ENCODE results near the gene TMEM131. TPM values are rescaled to one million over a fixed set of nuclear protein-coding genes. Genes with fewer than 3 reads are reported as not detected.

TMEM131 gene
- total and polyA plus RNA-seq, 2 experiments from 2014 or later, result 9.2 to 22.7 TPM

DNA sequence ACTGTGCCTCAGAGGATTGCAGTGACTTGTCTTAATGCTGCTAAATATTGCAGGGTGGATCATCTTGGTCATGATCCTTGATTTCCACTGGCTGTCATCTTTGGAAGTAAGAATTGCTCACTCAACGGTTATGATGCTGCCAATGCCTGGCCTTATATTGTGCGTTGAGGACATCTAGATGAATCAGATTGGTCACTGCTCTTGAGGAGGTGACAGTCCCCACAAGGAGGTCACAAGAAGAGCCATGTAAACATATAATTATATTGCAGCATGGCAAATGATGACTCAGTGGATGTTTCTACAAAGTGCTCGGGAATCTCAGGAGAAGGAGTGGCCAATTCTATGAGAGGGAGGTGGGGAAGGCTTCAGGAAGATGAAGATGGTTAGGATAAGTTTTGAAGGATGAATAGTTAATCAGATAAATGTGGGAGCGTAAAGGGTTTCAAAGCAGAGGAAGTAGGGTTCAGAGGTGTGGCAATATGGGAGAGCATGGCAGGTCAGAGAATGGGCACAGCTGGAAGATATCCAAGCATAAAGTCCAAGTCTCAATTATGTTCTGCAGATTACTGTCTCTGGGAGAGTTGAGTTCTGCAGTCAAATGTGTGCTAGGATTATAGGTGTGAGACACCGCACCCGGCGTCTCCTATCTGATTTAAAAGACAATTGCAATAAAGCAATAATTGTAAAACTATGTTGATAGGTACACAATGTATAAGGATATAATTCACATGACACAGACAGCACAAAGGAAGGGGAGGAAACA lies 21.3 kb upstream of the TMEM131 start:
- Mint-ChIP-seq H3K4me3 (no peak overlapping the region), H3K36me3 (ENCODE audit: low read depth) (no peaks in the 10 kb centered on the region; the same call in 2 of the 3 replicates), H3K9me3 (peaks cover under 1% of the 10 kb centered on the region; the same call in 2 of the 3 replicates), H3K27me3 (ENCODE audit: insufficient read depth, low read depth, poor library complexity) (no peaks in the 10 kb centered on the region), H3K4me1 (no peaks in the 10 kb centered on the region), H3K27ac (no peak overlapping the region)
- Histone ChIP-seq H3K4me3 (no peak overlapping the region), H3K79me2 (replicated peaks; ENCODE audit: insufficient read depth) (no peaks in the 10 kb centered on the region), H4K20me1 (replicated peaks; ENCODE audit: insufficient read depth) (no peaks in the 10 kb centered on the region), H3K27ac (ENCODE audit: low read depth) (no peak overlapping the region), H3K27me3 (ENCODE audit: insufficient read depth) (no peaks in the 10 kb centered on the region), H3F3A (replicated peaks; ENCODE audit: low read depth) (no peaks in the 10 kb centered on the region), H3K4me1 (ENCODE audit: insufficient read depth) (no peaks in the 10 kb centered on the region), H3K4me2 (no peak overlapping the region), H3K9me2 (ENCODE audit: insufficient read depth) (peaks cover 3% of the 10 kb centered on the region; the same call in 1 of the 2 replicates), H3K36me3 (ENCODE audit: insufficient read depth) (no peaks in the 10 kb centered on the region), H2AFZ (no peak overlapping the region)
- DNase-seq (ENCODE audit: low spot score) (no peak), ATAC-seq (no peak)
- TF ChIP-seq CREB1 (CRISPR knock-in tag; IDR thresholded peaks at IDR 0.05; ENCODE audit: low read depth) (no peak), STAT1 (IDR thresholded peaks at IDR 0.05; ENCODE audit: unreplicated experiment) (no peak), ZNF331 (CRISPR knock-in tag; IDR thresholded peaks at IDR 0.05; ENCODE audit: low read depth) (no peak), EZH2 (IDR thresholded peaks at IDR 0.05; ENCODE audit: low read depth, unreplicated experiment) (no peak), JUNB (IDR thresholded peaks at IDR 0.05; ENCODE audit: unreplicated experiment) (no peak), NANOG (IDR thresholded peaks at IDR 0.05; ENCODE audit: borderline replicate concordance) (no peak), EZH2phosphoT487 (IDR thresholded peaks at IDR 0.05; ENCODE audit: unreplicated experiment) (no peak), POLR2AphosphoS5 (IDR thresholded peaks at IDR 0.05; ENCODE audit: low read depth) (no peak), ZNF114 (CRISPR knock-in tag; IDR thresholded peaks at IDR 0.05) (no peak), ETS1 (IDR thresholded peaks at IDR 0.05) (no peak)
- TF ChIP-seq, protein P1, sequence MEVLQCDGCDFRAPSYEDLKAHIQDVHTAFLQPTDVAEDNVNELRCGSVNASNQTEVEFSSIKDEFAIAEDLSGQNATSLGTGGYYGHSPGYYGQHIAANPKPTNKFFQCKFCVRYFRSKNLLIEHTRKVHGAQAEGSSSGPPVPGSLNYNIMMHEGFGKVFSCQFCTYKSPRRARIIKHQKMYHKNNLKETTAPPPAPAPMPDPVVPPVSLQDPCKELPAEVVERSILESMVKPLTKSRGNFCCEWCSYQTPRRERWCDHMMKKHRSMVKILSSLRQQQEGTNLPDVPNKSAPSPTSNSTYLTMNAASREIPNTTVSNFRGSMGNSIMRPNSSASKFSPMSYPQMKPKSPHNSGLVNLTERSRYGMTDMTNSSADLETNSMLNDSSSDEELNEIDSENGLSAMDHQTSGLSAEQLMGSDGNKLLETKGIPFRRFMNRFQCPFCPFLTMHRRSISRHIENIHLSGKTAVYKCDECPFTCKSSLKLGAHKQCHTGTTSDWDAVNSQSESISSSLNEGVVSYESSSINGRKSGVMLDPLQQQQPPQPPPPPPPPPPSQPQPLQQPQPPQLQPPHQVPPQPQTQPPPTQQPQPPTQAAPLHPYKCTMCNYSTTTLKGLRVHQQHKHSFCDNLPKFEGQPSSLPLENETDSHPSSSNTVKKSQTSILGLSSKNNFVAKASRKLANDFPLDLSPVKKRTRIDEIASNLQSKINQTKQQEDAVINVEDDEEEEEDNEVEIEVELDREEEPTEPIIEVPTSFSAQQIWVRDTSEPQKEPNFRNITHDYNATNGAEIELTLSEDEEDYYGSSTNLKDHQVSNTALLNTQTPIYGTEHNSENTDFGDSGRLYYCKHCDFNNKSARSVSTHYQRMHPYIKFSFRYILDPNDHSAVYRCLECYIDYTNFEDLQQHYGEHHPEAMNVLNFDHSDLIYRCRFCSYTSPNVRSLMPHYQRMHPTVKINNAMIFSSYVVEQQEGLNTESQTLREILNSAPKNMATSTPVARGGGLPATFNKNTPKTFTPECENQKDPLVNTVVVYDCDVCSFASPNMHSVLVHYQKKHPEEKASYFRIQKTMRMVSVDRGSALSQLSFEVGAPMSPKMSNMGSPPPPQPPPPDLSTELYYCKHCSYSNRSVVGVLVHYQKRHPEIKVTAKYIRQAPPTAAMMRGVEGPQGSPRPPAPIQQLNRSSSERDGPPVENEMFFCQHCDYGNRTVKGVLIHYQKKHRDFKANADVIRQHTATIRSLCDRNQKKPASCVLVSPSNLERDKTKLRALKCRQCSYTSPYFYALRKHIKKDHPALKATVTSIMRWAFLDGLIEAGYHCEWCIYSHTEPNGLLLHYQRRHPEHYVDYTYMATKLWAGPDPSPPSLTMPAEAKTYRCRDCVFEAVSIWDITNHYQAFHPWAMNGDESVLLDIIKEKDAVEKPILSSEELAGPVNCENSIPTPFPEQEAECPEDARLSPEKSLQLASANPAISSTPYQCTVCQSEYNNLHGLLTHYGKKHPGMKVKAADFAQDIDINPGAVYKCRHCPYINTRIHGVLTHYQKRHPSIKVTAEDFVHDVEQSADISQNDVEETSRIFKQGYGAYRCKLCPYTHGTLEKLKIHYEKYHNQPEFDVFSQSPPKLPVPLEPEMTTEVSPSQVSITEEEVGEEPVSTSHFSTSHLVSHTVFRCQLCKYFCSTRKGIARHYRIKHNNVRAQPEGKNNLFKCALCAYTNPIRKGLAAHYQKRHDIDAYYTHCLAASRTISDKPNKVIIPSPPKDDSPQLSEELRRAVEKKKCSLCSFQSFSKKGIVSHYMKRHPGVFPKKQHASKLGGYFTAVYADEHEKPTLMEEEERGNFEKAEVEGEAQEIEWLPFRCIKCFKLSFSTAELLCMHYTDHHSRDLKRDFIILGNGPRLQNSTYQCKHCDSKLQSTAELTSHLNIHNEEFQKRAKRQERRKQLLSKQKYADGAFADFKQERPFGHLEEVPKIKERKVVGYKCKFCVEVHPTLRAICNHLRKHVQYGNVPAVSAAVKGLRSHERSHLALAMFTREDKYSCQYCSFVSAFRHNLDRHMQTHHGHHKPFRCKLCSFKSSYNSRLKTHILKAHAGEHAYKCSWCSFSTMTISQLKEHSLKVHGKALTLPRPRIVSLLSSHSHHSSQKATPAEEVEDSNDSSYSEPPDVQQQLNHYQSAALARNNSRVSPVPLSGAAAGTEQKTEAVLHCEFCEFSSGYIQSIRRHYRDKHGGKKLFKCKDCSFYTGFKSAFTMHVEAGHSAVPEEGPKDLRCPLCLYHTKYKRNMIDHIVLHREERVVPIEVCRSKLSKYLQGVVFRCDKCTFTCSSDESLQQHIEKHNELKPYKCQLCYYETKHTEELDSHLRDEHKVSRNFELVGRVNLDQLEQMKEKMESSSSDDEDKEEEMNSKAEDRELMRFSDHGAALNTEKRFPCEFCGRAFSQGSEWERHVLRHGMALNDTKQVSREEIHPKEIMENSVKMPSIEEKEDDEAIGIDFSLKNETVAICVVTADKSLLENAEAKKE (CRISPR knock-in tag; IDR thresholded peaks at IDR 0.05), result no peak
- TF ChIP-seq, protein P2, sequence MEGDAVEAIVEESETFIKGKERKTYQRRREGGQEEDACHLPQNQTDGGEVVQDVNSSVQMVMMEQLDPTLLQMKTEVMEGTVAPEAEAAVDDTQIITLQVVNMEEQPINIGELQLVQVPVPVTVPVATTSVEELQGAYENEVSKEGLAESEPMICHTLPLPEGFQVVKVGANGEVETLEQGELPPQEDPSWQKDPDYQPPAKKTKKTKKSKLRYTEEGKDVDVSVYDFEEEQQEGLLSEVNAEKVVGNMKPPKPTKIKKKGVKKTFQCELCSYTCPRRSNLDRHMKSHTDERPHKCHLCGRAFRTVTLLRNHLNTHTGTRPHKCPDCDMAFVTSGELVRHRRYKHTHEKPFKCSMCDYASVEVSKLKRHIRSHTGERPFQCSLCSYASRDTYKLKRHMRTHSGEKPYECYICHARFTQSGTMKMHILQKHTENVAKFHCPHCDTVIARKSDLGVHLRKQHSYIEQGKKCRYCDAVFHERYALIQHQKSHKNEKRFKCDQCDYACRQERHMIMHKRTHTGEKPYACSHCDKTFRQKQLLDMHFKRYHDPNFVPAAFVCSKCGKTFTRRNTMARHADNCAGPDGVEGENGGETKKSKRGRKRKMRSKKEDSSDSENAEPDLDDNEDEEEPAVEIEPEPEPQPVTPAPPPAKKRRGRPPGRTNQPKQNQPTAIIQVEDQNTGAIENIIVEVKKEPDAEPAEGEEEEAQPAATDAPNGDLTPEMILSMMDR (conservative IDR thresholded peaks at IDR 0.05; ENCODE audit: low read depth in 2 of 2), result no peak
- TF ChIP-seq, protein P3, sequence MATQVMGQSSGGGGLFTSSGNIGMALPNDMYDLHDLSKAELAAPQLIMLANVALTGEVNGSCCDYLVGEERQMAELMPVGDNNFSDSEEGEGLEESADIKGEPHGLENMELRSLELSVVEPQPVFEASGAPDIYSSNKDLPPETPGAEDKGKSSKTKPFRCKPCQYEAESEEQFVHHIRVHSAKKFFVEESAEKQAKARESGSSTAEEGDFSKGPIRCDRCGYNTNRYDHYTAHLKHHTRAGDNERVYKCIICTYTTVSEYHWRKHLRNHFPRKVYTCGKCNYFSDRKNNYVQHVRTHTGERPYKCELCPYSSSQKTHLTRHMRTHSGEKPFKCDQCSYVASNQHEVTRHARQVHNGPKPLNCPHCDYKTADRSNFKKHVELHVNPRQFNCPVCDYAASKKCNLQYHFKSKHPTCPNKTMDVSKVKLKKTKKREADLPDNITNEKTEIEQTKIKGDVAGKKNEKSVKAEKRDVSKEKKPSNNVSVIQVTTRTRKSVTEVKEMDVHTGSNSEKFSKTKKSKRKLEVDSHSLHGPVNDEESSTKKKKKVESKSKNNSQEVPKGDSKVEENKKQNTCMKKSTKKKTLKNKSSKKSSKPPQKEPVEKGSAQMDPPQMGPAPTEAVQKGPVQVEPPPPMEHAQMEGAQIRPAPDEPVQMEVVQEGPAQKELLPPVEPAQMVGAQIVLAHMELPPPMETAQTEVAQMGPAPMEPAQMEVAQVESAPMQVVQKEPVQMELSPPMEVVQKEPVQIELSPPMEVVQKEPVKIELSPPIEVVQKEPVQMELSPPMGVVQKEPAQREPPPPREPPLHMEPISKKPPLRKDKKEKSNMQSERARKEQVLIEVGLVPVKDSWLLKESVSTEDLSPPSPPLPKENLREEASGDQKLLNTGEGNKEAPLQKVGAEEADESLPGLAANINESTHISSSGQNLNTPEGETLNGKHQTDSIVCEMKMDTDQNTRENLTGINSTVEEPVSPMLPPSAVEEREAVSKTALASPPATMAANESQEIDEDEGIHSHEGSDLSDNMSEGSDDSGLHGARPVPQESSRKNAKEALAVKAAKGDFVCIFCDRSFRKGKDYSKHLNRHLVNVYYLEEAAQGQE (IDR thresholded peaks at IDR 0.05; ENCODE audit: unreplicated experiment), result no peak
